HG03439 (cell line): ENCODE measurements around the gene FNDC7.
"Not testable (repeated sequence)": the region's sequence is repeated elsewhere in the genome, so short reads cannot be mapped to it uniquely, and the experiment has no call there.

ENCODE experiments used
- ATAC-seq: cut with Tn5 transposase; IDR thresholded peaks from one replicate; pipeline ENCODE4 v1.9.1; 2021; ENCODE audit warnings: mild to moderate bottlenecking, moderate library complexity; ENCODE audit not compliant: unreplicated experiment

The FNDC7 gene, protein sequence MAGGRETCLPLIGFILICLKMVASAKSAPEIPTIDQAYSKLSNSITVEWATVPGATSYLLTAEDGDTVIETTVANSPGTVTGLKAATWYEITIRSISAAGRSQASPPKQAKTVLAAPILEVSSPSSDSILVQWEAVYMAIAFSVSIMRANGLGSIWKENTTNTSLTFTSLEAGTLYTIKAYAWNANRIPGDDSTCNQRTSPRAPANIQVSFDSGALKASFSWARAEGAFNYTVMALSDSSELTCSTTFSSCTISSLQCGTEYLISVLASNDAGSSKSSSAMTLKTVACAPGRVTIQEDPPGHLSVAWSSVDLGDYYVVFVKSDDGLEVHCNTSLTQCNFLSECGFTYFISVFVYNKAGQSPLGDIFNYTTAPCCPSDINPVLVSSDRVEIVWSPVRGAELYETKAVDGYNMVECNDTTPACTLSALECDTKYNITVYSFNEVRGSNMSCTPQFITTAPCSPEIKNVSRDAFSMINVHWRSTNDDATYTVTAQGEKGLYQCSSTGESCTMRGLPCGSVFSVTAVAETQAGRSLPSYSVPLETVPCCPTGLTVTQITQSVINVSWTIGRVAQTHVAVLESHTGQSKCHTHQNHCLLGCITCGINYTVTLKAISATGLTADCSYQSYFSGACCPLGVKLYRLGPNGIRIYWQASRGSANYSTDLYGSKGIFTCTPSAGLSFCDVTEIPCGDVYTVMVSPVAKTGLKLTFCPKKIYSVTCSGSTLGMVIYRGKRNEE

DNA sequence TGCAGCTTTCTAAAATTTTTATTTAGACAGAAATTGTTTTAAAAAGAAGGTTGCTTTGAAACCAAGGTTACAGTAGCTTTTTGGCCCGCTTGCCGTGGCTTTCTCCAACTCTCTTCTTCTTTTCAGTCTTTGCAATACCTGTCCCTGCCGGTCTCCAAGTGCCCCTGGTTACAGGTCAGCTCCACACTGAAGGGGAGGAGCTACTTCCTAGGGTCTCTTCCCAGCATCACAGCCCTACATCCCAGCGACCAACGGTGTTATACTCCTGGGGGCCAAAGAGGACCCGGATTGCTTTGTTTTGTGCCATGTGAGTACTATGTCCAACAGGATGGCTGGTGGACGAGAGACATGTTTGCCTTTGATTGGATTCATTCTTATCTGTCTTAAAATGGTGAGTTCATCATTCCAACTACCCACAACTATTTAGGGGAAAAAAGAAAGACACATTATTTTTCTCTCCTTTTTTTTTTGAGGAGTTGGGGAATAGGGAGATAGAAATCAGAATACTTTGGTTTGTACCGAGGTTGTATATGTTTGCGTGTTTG lies at the start of gene FNDC7:
TSS of gene FNDC7 (plus strand) at position 303 of the 545 bp plus-strand sequence. CDS start at position 329, 26 bp downstream.
- no peak for ATAC-seq

DNA sequence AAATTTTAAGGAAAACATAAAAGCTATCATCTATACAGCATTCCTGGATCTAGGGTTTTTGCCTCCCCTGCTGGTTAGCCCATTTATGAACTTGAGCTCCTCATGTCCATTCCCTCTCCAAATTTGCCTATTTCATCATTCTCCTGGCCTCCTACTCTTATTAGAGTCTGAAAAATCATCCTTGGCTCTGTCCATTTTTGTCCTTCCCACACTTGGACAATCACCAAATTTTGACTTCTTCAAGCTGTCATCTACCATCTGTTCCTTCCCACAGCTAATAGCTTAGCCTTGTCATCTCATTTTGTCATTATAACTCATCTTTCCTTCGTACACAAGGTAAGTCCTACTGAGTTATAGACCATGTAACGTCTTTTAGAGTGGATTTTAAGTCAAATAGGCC lies 49.6 kb upstream of the FNDC7 start:
- no peak for ATAC-seq

DNA sequence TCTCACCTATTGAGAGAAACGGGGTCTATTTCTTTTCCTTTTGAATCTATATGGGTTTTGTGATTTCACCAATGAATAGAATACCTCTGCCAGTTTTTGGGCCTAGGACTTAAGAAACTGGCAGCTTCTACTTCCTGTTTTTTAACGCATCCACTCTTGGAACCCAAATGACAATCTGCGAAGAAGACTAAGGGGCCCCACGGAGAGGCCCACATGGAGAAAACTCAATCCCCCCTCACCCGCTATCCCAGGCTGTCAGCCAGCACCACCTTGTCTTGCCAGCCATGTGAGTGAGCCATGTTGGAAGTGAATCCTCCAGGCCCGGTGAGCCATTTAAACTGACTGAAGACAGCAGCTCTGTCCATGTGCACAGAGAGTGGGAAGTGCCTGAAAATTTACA lies 48.2 kb upstream of the FNDC7 start:
- ATAC-seq = no peak

DNA sequence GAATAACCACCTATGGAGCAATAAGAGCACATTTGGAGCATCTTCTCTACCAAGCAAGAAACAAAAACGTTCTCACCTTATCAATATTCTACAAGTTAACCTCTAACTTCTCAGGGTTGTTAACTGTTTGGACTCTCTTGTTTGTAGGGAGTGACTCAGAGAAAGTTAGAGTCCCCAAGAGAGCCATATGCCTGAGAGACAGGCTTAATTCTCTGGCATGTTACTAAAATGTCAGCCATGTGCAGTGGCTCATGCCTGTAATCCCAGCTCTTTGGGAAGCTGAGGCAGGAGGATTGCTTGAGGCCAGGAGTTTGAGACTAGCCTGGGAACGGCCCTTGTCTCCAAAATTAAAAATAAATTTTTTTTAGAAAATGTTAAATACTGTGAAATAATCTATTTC lies 47.6 kb upstream of the FNDC7 start:
- ATAC-seq = no peak

DNA sequence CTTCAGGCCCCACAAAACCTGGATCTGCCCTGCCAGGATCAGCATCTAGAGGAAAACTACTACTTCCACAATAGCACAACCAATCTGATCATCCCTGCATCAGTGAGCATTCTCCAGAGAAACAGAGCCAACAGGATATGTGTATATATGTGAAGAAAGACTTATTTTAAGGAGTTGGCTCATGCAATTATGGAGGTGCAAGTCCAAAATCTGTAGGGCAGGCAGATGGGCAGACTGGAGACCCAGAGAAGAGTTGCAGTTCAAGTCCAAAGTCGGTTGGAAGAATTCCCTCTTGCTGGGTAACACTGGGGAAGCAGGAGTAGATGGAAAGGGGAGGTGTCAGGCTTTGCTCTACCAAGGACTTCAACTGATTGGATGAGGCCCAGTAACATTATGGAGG lies 46.9 kb upstream of the FNDC7 start:
- no peak for ATAC-seq

DNA sequence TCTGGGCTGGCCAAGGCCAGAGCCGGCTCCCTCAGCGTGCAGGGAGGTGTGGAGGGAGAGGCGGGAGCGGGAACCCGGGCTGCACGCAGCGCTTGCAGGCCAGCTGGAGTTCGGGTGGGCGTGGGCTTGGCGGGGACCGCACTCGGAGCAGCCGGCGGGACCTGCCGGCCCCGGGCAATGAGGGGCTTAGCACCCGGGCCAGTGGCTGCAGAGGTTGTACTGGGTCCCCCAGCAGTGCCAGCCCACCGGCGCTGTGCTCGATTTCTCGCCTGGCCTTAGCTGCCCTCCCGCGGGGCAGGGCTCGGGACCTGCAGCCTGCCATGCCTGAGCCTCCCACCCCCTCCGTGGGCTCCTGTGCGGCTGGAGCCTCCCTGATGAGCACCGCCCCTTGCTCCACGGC lies 45.3 kb upstream of the FNDC7 start:
- not testable (repeated sequence) for ATAC-seq

DNA sequence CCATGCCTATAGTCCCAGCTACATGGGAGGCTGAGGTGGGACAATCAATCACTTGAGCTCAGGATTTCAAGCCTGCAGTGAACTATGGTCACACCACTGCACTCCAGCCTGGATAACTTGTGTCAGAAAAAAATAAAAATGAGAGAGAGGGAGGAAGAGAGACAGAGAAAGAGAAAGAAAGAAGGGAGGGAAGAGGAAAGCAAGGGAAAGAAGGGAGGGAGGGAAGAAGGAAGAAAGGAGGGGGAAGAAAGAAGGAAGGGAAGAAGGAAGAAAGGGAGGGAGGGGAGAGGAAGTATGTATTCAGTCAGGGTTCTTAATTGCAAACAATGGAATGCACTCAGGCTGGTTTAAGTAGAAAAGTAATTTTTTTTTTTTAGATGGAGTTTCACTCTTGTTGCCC lies 43.9 kb upstream of the FNDC7 start:
- ATAC-seq = no peak

DNA sequence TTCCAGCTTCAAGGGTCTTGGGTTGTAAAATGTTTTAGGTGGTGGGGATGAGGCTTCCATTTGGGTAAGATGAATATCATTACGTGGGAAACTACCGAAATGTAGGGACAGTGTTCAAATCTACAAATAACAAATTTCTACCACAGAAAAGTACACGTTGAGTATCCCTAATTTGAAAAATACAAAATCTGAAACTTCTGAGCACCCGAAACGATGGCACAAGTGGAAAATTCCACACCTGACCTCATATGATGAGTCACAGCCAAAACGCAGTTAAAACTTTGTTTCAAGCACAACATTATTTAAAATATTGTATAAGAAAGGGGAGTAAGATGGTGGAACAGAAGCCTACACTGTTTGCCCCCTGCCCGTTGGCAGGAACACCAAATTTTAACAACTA lies 43.0 kb upstream of the FNDC7 start:
- ATAC-seq = no peak

DNA sequence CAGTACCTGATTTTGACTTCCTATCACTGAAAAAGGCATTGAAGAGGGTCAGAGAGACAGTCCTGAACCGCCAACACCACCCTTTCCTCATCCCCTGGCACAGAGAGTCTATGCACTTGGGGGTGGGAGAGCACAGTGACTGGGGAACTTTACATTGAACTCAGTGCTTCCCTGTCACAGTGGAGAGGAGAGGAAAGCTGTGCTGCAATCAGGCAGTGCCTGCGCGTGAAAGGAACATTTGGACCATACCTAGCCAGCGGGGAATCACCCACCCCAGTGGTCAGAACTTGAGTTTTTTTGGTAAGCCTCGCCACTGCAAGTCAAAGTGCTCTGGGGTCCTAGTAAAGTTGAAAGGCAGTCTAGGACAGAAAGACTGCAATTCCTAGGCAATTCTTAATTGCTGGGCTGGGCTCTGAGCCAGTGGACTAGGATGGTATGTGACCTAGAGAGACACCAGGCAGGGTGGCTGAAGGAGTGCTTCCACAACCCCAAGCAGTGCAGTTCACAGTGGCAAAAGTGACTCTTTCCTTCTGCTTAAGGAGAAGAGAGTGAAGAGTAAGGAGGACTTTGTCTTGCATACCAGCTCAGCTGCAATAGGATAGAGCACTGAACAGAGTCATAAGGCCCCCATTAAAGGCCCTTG lies 42.5 kb upstream of the FNDC7 start:
- ATAC-seq = no peak

DNA sequence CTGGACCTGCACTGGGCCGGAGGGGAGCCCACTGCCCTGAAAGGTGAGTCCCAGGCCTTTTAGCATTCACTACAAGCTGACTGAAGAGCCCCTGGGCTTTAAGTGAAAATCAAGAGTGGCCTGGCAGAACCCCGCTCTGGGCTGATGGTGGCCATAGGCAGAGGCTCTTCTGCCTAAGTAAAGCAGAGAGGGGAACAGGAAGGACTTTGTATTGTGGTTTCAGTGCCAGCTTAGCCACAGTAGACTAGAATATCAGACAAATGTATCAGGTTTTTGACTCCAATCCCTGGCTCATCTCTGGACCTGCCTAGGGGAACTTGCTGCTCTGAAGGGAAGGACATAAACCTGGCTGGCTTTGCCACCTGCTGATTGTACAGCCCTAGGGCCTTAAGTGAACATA lies 41.6 kb upstream of the FNDC7 start:
- ATAC-seq = no peak

DNA sequence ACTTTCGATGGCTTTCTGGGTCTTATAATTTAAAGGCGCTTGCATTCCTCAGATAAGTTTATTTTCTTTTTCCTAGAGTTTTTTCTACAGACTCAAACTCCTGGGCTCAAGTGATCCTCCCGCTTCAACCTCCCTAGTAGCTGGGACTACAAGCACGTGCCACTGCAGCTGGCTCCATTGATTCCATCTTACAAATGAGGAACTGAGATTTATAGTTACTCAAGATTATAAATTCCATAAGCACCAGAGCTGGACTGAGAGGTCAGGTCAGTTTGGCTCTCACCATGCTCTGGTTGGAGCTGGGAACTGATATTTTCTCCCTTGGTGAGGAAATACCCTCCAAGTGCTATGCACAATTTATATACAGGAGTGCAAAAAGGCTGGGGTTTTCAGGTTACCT lies 34.0 kb upstream of the FNDC7 start:
- ATAC-seq = no peak

DNA sequence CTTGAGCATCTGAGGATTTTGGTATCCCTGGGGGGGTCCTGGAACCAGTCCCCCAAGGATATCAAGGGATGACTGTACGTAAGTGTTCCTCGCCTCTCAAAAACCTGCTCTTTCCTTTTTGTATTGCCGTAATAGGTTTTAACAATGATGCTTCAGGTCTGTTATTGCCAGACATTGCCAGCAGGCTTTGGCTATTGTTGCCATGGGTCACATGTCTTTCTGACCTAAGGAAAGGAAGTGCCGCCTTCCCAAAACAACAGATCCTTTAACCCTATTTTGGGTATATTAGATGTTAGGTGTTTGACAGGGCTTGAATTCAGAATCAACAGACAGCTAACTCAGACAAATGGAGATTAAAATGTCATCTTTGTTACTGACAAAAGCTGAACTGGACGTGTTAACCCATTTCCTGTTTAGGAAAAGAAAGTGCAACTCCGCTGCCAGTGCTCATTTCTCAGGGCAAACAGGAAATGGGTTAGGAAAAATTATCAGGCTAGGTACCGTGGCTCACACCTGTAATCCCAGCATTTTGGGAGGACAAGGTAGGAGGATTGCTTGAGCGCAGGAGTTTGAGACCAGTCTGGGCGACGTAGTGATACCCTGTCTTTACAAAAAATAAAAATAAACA lies 33.0 kb upstream of the FNDC7 start:
- no peak for ATAC-seq

DNA sequence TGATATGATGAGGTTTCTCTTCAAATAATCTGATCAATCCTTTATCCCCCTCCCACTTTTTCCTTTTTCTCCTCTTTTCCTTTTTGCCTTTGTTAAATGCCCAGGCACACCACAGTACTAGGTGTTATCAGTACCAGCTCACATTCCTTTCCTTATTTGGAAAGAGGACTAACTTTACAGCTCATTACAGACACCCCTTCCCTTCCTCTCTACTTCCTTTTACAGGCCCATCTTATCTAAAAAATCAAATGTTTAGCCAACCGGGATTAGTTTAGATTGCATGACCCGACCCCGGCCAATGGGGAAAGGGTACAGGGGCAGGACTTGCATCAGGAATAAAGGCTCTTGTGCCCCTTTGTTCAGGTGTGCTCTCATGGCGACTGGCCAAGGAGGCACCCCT lies 31.0 kb upstream of the FNDC7 start:
- ATAC-seq = not testable (repeated sequence)

DNA sequence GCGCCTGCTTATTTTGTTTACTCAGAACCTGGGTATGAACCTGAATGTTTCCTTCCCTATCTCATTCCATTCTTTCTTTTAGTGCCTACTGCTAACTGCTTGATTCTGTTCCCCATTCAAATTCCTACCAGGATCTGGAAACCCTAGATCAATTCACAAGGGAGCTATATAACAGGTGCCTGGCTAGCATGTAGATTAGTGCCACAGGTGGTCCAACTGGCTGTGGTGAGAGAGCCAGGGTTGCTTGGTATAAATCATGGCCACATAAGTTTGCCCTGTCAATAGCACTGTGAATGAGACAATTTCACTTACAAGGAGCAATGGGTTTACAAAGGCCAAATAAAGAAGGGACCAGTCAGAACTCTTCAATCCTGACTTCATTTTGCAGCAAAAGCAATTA lies 27.2 kb upstream of the FNDC7 start:
- ATAC-seq = no peak

DNA sequence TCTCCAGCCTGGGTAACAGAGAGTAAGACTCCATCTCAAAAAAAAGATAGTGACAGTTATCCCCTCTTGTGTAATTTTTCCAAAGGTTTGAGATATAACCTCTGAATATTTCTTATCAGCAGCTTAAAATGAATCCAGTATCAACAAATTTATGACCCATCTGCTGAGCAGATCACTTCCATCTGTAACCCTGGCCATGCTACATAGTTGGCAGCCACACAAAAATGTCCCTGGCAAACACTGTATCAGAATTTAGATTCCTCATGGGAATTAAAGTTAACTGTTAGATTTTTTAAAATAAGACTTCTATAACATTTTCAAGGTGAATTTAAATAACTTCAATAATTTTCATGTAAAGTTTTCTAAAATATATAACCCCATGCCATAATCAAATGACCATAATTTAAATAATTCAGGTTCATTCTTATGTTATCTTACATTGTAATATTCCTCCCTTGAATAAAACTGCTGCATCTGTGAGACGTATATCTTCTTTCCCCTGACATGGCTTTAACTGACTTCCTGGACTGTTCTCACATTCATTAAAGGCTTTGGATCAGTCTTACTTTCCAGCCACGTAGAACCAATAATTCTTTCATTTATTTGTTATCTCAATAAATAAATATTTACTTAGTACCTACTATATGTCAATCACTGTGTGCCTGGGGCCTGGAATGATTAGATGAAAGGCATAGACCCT lies 25.9 kb upstream of the FNDC7 start:
- no peak for ATAC-seq

DNA sequence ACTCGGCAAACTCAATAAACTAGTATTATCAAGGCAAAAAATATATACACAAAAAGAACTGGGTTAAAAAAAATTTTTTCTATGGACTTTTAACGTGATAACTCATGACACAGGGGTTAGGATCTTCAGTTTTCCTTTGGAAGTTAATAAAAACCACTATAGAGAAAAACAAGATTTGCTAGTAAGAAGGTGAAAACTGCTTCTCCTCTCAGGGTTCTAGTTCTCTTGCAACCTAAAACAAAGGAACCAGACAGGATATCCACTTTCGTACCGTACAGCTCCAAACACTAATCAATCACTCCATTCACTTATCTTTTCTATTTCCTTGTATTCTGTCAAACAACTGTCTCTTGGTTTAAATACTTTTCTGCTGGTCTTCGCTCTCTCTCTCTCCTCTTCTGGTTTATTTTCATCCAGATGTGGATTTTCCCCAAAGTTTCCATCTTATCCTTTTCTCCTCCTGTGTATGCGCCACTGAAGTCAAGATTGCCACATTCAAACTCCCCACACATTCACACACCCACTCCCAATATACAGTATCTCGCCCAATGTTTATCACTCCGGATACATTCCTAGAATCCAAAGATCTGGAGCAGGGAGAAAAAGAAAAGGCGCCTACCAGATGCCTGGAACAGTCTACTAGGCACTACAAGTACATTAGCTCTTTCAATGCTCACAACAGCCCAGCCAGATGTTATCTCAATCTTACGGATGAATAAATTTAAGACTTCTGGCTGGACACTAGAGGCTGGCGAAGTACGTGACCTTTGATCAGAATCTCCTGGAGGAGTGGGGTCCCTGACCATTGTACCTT lies 21.4 kb upstream of the FNDC7 start:
- peak; percentile 4 for ATAC-seq

DNA sequence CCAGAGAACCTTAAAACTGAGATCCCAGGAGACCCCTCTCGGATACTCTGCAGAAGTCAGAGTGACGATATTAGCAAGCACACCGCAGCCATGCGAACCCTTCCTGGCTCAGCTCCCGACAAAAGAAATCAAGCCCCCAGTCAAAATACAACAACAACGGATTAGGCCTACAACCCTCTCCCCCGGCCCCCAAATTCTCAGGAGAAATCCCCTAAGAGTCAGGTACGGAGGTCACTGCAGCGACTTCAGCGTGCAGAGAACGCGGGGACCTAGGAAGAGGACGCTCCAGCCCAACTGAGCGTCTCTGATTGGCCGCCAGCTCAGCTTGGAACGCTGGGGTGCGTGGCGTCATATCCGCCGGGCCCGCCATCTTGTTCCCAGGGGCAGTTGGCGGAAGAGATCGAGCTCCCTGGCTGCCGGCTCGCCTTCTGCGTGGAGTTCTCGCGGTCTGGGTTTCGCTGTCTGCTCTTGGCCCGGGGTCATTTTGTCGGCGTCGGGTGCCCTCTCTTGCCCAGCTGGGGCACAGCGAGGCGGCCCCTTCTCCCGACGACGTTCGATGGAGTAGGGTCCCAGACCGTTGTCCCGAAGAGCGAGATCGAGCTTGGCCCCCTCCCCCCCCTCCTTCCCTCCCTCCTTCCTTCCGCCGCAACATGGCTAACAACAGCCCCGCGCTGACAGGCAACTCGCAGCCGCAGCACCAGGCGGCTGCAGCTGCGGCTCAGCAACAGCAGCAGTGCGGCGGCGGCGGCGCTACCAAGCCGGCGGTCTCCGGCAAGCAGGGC lies 20.6 kb upstream of the FNDC7 start, which contains the start of gene PRPF38B:
TSS of gene PRPF38B (plus strand) at position 369 of the 782 bp plus-strand sequence. CDS start at position 651, 282 bp downstream.
- ATAC-seq = peak; percentile 96

DNA sequence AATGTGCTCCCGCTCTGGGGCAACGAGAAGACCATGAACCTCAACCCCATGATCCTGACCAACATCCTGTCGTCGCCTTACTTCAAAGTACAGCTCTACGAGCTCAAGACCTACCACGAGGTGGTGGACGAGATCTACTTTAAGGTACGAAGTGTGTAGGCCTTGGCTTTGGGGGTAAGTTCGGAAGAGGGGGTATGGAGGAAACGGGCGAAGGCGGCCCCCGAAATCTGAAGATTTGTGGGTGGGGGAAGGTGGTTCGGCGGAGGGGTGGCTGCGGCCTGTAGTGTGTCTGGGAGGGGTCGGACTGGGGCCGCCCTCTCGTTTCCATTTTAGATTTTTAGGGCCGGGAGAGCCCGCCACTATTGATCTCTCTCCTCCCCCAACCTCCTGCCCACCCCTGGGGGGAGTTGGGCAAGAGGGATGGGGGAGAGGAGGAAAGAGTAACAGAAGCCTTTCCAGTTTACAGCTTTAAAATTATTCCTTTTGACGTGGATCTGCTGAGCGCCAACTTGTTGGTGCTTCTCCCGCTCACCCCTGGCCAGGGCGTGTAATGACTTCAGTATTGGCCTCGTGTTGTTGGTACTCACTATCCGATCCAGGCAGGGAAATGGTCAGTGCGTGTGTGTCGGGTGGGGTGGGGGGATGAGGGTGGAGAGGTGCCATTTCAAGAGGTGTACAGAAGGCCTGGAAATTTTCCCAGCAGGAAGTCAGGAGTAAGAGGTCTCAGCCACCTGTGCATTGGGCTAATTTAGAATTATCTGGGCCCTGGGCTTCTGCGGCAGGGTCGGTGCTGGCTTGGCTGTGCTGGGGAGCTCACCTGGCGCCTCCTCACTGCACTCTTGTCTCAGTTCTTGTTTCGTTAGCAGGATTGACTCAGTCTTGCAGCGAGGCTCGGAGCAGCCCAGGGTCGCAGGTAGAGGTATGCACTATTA lies 19.7 kb upstream of the FNDC7 start:
- ATAC-seq = peak; percentile 49
